ENCODE data around the gene PCGF3. TPM values are rescaled to one million over a fixed set of nuclear protein-coding genes. Genes with fewer than 3 reads are reported as not detected.

Gene PCGF3
- total RNA-seq, 1 experiment from 2014 or later = 66.3 TPM

GRCh38 chr4:699816-700580 lies 5.6 kb upstream of the PCGF3 start:
- no peak overlapping the region for H3K4me2 ChIP-seq (ENCODE audit: low read length)
- H3K4me3 ChIP-seq (replicated peaks in 1 of 2; ENCODE audit: low read depth in 1 of 2, low read length in 2 of 2) = no peak overlapping the region
- CTCF ChIA-PET = interaction anchor here (1.4 kb wide), 1 partner anchor 97 kb away, joined by 4 read pairs; no protein-coding TSS in a partner anchor
- no peak overlapping the region for H3K9ac ChIP-seq (ENCODE audit: low read length)
- no peaks in the 10 kb centered on the region for H3K9me3 ChIP-seq (ENCODE audit: control insufficient read depth in 1 of 2, insufficient read depth in 1 of 2, low read depth in 1 of 2, low read length in 2 of 2)
- H3K36me3 ChIP-seq (ENCODE audit: control insufficient read depth in 1 of 2, insufficient read depth in 2 of 2, low read length in 2 of 2) = no peaks in the 10 kb centered on the region
- BruUV-seq (replicated peaks) = no TSS peak
- no peak for ATAC-seq
- no peak for DNase-seq (ENCODE audit: low read depth, low spot score)
- POLR2A ChIA-PET = no interaction called here
- H3K4me1 ChIP-seq (ENCODE audit: control insufficient read depth in 1 of 2, insufficient read depth in 2 of 2, low read length in 2 of 2) = peaks cover 0 to under 1% of the 10 kb centered on the region in 2 experiments; a peak in 2 of 4 replicates
- H2AFZ ChIP-seq (ENCODE audit: low read depth, low read length, poor library complexity, severe bottlenecking) = no peak overlapping the region
- no peak overlapping the region for H3K27ac ChIP-seq (ENCODE audit: low read depth, low read length)
- no peaks in the 10 kb centered on the region for H4K20me1 ChIP-seq (ENCODE audit: insufficient read depth)
- H3K9me2 ChIP-seq (ENCODE audit: insufficient read depth) = no peaks in the 10 kb centered on the region
- no peaks in the 10 kb centered on the region for H3K79me2 ChIP-seq (ENCODE audit: insufficient read depth, low read length)
- no peaks in the 10 kb centered on the region for H3K27me3 ChIP-seq (ENCODE audit: insufficient read depth, low read length)
- intact Hi-C loops (cut with micrococcal nuclease) = no loop called here
- TF ChIP-seq ATF3 (IDR thresholded peaks at IDR 0.05) = no peak
- no peak for TF ChIP-seq CBX3 (IDR thresholded peaks at IDR 0.05; ENCODE audit: low read depth)
- TF ChIP-seq CEBPB (IDR thresholded peaks at IDR 0.05; ENCODE audit: low read depth) = no peak
- TF ChIP-seq POLR2A (IDR thresholded peaks at IDR 0.05; ENCODE audit: borderline replicate concordance, extremely low read depth, insufficient read depth, insufficient read length) = no peak
- TF ChIP-seq TCF7L2 (IDR thresholded peaks at IDR 0.05; ENCODE audit: borderline replicate concordance, extremely low read depth, insufficient read depth, insufficient read length) = no peak
- TF ChIP-seq ZNF274 (IDR thresholded peaks at IDR 0.05; ENCODE audit: low read depth, low read length) = no peak
- TF ChIP-seq ZBTB33 (IDR thresholded peaks at IDR 0.05; ENCODE audit: extremely low read depth, insufficient replicate concordance, low read length) = no peak
- TF ChIP-seq, protein P1, sequence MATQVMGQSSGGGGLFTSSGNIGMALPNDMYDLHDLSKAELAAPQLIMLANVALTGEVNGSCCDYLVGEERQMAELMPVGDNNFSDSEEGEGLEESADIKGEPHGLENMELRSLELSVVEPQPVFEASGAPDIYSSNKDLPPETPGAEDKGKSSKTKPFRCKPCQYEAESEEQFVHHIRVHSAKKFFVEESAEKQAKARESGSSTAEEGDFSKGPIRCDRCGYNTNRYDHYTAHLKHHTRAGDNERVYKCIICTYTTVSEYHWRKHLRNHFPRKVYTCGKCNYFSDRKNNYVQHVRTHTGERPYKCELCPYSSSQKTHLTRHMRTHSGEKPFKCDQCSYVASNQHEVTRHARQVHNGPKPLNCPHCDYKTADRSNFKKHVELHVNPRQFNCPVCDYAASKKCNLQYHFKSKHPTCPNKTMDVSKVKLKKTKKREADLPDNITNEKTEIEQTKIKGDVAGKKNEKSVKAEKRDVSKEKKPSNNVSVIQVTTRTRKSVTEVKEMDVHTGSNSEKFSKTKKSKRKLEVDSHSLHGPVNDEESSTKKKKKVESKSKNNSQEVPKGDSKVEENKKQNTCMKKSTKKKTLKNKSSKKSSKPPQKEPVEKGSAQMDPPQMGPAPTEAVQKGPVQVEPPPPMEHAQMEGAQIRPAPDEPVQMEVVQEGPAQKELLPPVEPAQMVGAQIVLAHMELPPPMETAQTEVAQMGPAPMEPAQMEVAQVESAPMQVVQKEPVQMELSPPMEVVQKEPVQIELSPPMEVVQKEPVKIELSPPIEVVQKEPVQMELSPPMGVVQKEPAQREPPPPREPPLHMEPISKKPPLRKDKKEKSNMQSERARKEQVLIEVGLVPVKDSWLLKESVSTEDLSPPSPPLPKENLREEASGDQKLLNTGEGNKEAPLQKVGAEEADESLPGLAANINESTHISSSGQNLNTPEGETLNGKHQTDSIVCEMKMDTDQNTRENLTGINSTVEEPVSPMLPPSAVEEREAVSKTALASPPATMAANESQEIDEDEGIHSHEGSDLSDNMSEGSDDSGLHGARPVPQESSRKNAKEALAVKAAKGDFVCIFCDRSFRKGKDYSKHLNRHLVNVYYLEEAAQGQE (IDR thresholded peaks at IDR 0.05; ENCODE audit: low read depth) = no peak
- TF ChIP-seq EZH2 (IDR thresholded peaks at IDR 0.05) = no peak
- no peak for TF ChIP-seq JUND (IDR thresholded peaks at IDR 0.05)
- TF ChIP-seq ZFX (IDR thresholded peaks at IDR 0.05) = no peak
- TF ChIP-seq SRF (IDR thresholded peaks at IDR 0.05; ENCODE audit: low read depth) = no peak
- no peak for TF ChIP-seq SIN3A (IDR thresholded peaks at IDR 0.05; ENCODE audit: low read depth)
- TF ChIP-seq MAX (IDR thresholded peaks at IDR 0.05) = no peak
- no peak for TF ChIP-seq FOSL1 (IDR thresholded peaks at IDR 0.05; ENCODE audit: low read depth)
- RAD21 ChIA-PET (ENCODE audit: low non-redundant PET in 1 of 2, low total read pairs in 2 of 2, uncharacterized antibody in 2 of 2, unreplicated experiment in 2 of 2) = no interaction called here
